Right renal pelvis (tissue), 4 donors: ENCODE measurements around the gene ENPP1. TPM values are rescaled to one million over a fixed set of nuclear protein-coding genes. Genes with fewer than 3 reads are reported as not detected.

Source experiments
- polyA plus RNA-seq, 4 donors: library from polyadenylated mRNA; unstranded; fragments of 120-200 nt; gene quantifications; one replicate each; pipeline ENCODE4 v1.2.1, GENCODE V29; 2013; ENCODE audit not compliant: insufficient read length in 4 of 4

The ENPP1 gene
- polyA plus RNA-seq, 4 donors = 17.3 to 21.9 (median 21.1) TPM

Other genes starting within 250 kb of the ENPP1 start
- under 1 TPM; 0.22 to 0.83 (median 0.63) TPM for gene ARG1, start 234.8 kb upstream of the ENPP1 start, polyA plus RNA-seq
- gene MED23, start 179.8 kb upstream of the ENPP1 start, polyA plus RNA-seq = 10 to 100 TPM; 46.5 to 59.6 (median 54.3) TPM
- 10 to 100 TPM in 1 of 4 donors, 1 to 10 TPM in 3; 8.3 to 13.7 (median 9.0) TPM for gene ENPP3, start 170.7 kb upstream of the ENPP1 start, polyA plus RNA-seq
- gene OR2A4, start 106.6 kb upstream of the ENPP1 start, polyA plus RNA-seq = not detected
- gene CTAGE9, start 97.0 kb upstream of the ENPP1 start, polyA plus RNA-seq = under 1 TPM in 1 of 4 donors, not detected in 3; 0.29 TPM
- 100 to 1,000 TPM; 245 to 300 (median 273) TPM for gene CCN2, start 143.4 kb downstream of the ENPP1 start, polyA plus RNA-seq